ENCODE results near the gene GTPBP2. TPM values are rescaled to one million over a fixed set of nuclear protein-coding genes. Genes with fewer than 3 reads are reported as not detected.
A peak's percentile ranks its signal among the peaks of the same experiment; 100 is the strongest.

Gene GTPBP2
- total RNA-seq, 1 experiment from 2014 or later = 186 TPM

- Mint-ChIP-seq H3K36me3 (ENCODE audit: insufficient read depth, unreplicated experiment) (peaks cover 69% of the 10 kb centered on the region), H3K27ac (ENCODE audit: unreplicated experiment) (peak overlapping the region; percentile 48), H3K9me3 (ENCODE audit: low read depth, unreplicated experiment) (no peaks in the 10 kb centered on the region), H3K27me3 (ENCODE audit: unreplicated experiment) (no peaks in the 10 kb centered on the region), H3K4me3 (ENCODE audit: low read depth, unreplicated experiment) (no peak overlapping the region), H3K4me1 (ENCODE audit: low read depth, unreplicated experiment) (peaks cover 15% of the 10 kb centered on the region)
- CTCF ChIA-PET = interaction anchor here (0.8 to 1.6 kb wide), 4 partner anchors 21 to 471 kb away, joined by 3 to 5 read pairs (median 4); partner anchors contain the start of gene GTPBP2
- TF ChIP-seq CTCF (IDR thresholded peaks at IDR 0.05; ENCODE audit: unreplicated experiment) = peak; percentile 91
- intact Hi-C loops (cut with micrococcal nuclease; ENCODE audit: unreplicated experiment) = loop anchor here (1.0 kb wide), 2 partner anchors 466 to 471 kb away; no protein-coding TSS in a partner anchor
- DNase-seq = peak; percentile 83
- BruUV-seq (replicated peaks) = no TSS peak
Measured at GRCh38 chr6:43608310-43608763, 20.7 kb downstream of the GTPBP2 start.

- Mint-ChIP-seq H3K4me1 (ENCODE audit: low read depth, unreplicated experiment) (peaks cover 15% of the 10 kb centered on the region), H3K9me3 (ENCODE audit: low read depth, unreplicated experiment) (no peaks in the 10 kb centered on the region), H3K27ac (ENCODE audit: unreplicated experiment) (peak overlapping the region; percentile 63), H3K27me3 (ENCODE audit: unreplicated experiment) (no peaks in the 10 kb centered on the region), H3K4me3 (ENCODE audit: low read depth, unreplicated experiment) (no peak overlapping the region), H3K36me3 (ENCODE audit: insufficient read depth, unreplicated experiment) (peaks cover 61% of the 10 kb centered on the region)
- CTCF ChIA-PET = interaction anchor here (0.6 kb wide), 2 partner anchors 367 to 691 kb away, joined by 4 read pairs; no protein-coding TSS in a partner anchor
- intact Hi-C loops (cut with micrococcal nuclease; ENCODE audit: unreplicated experiment) = no loop called here
- no TSS peak for BruUV-seq (replicated peaks)
- DNase-seq = no peak
- no peak for TF ChIP-seq CTCF (IDR thresholded peaks at IDR 0.05; ENCODE audit: unreplicated experiment)
Measured at GRCh38 chr6:43606019-43606418, 23.0 kb downstream of the GTPBP2 start.

- no peaks in the 10 kb centered on the region for H3K27me3 Mint-ChIP-seq (ENCODE audit: unreplicated experiment)
- H3K4me1 Mint-ChIP-seq (ENCODE audit: low read depth, unreplicated experiment) = peaks cover 14% of the 10 kb centered on the region
- peaks cover 61% of the 10 kb centered on the region for H3K36me3 Mint-ChIP-seq (ENCODE audit: insufficient read depth, unreplicated experiment)
- H3K9me3 Mint-ChIP-seq (ENCODE audit: low read depth, unreplicated experiment) = no peaks in the 10 kb centered on the region
- CTCF ChIA-PET = no interaction called here
- DNase-seq = no peak
- H3K27ac Mint-ChIP-seq (ENCODE audit: unreplicated experiment) = no peak overlapping the region
- BruUV-seq (replicated peaks) = no TSS peak
- TF ChIP-seq CTCF (IDR thresholded peaks at IDR 0.05; ENCODE audit: unreplicated experiment) = no peak
- intact Hi-C loops (cut with micrococcal nuclease; ENCODE audit: unreplicated experiment) = no loop called here
- H3K4me3 Mint-ChIP-seq (ENCODE audit: low read depth, unreplicated experiment) = no peak overlapping the region
Measured at GRCh38 chr6:43604174-43604573, 24.9 kb downstream of the GTPBP2 start.

- no peak for TF ChIP-seq CTCF (IDR thresholded peaks at IDR 0.05; ENCODE audit: unreplicated experiment)
- H3K27ac Mint-ChIP-seq (ENCODE audit: unreplicated experiment) = no peak overlapping the region
- H3K9me3 Mint-ChIP-seq (ENCODE audit: low read depth, unreplicated experiment) = no peaks in the 10 kb centered on the region
- CTCF ChIA-PET = interaction anchor here (1.0 kb wide), 1 partner anchor 17 kb away, joined by 3 read pairs; no protein-coding TSS in a partner anchor
- intact Hi-C loops (cut with micrococcal nuclease; ENCODE audit: unreplicated experiment) = no loop called here
- no peaks in the 10 kb centered on the region for H3K27me3 Mint-ChIP-seq (ENCODE audit: unreplicated experiment)
- H3K4me1 Mint-ChIP-seq (ENCODE audit: low read depth, unreplicated experiment) = no peaks in the 10 kb centered on the region
- H3K36me3 Mint-ChIP-seq (ENCODE audit: insufficient read depth, unreplicated experiment) = peaks cover 50% of the 10 kb centered on the region
- no peak for DNase-seq
- no peak overlapping the region for H3K4me3 Mint-ChIP-seq (ENCODE audit: low read depth, unreplicated experiment)
- no TSS peak for BruUV-seq (replicated peaks)
Measured at GRCh38 chr6:43600595-43600994, 28.5 kb downstream of the GTPBP2 start.

All from Calu3 (cell line).